CD4-positive, alpha-beta T cell treated with Interleukin-1 beta for 1 hour (primary cell): Measurements from ENCODE around the gene SLC1A3.
"Not testable (repeated sequence)": the region's sequence is repeated elsewhere in the genome, so short reads cannot be mapped to it uniquely, and the experiment has no call there.

Experiments used
- DNase-seq, 2 donors: peaks; one replicate each; pipeline ENCODE4 v3.0.0-alpha.2; 2020 to 2022

SLC1A3 gene

GRCh38 chr5:36606428-36607113, at the start of gene SLC1A3:
Gene SLC1A3, plus strand, starts transcription at chr5:36606606. Its CDS starts 1,818 bp downstream, at chr5:36608424.
- DNase-seq = peak in 1 of 2 donors; percentile 8

- no peak for DNase-seq
Measured at GRCh38 chr5:36558641-36559040, 47.8 kb upstream of the SLC1A3 start.

- no peak for DNase-seq
Measured at GRCh38 chr5:36561601-36562000, 44.8 kb upstream of the SLC1A3 start.

- DNase-seq = no peak
Measured at GRCh38 chr5:36569491-36569890, 36.9 kb upstream of the SLC1A3 start.

- DNase-seq = no peak
Measured at GRCh38 chr5:36570301-36571095, 35.9 kb upstream of the SLC1A3 start.

GRCh38 chr5:36571401-36572042, 34.9 kb upstream of the SLC1A3 start:
- DNase-seq = no peak

- DNase-seq = no peak
Measured at GRCh38 chr5:36573438-36573837, 33.0 kb upstream of the SLC1A3 start.

GRCh38 chr5:36575361-36575781, 31.0 kb upstream of the SLC1A3 start:
- no peak for DNase-seq

- no peak for DNase-seq
Measured at GRCh38 chr5:36576721-36577120, 29.7 kb upstream of the SLC1A3 start.

GRCh38 chr5:36579858-36580257, 26.5 kb upstream of the SLC1A3 start:
- DNase-seq = not testable (repeated sequence)

GRCh38 chr5:36581070-36581469, 25.3 kb upstream of the SLC1A3 start:
- DNase-seq = no peak

GRCh38 chr5:36584009-36584875, 22.2 kb upstream of the SLC1A3 start:
- no peak for DNase-seq

GRCh38 chr5:36585701-36586100, 20.7 kb upstream of the SLC1A3 start:
- no peak for DNase-seq

GRCh38 chr5:36587354-36587753, 19.1 kb upstream of the SLC1A3 start:
- no peak for DNase-seq

- not testable (repeated sequence) for DNase-seq
Measured at GRCh38 chr5:36589735-36590134, 16.7 kb upstream of the SLC1A3 start.

GRCh38 chr5:36590513-36591286, 15.7 kb upstream of the SLC1A3 start:
- no peak for DNase-seq

GRCh38 chr5:36593867-36594266, 12.5 kb upstream of the SLC1A3 start:
- no peak for DNase-seq

GRCh38 chr5:36596247-36596646, 10.2 kb upstream of the SLC1A3 start:
- no peak for DNase-seq

- DNase-seq = no peak
Measured at GRCh38 chr5:36596756-36597155, 9.7 kb upstream of the SLC1A3 start.

- DNase-seq = no peak
Measured at GRCh38 chr5:36598045-36598444, 8.4 kb upstream of the SLC1A3 start.

GRCh38 chr5:36599986-36600779, 6.2 kb upstream of the SLC1A3 start:
- no peak for DNase-seq
